Activated naive CD4-positive, alpha-beta T cell treated with anti-CD3 and anti-CD28 coated beads, Interleukin-2, amount 50 U/mL, for 72 hours (primary cell): ENCODE results near the gene RGS6. TPM values are rescaled to one million over a fixed set of nuclear protein-coding genes. Genes with fewer than 3 reads are reported as not detected.
A peak's percentile ranks its signal among the peaks of the same experiment; 100 is the strongest.

Source experiments
- ATAC-seq, 2 donors: fragments of 150-1000 bp; cut with Tn5 transposase; 2 replicates each; pipeline ENCODE4 v1.10.0; 2021; ENCODE audit warnings: mild to moderate bottlenecking in 2 of 2, moderate library complexity in 2 of 2
- DNase-seq, 2 donors: peaks; one replicate each; pipeline ENCODE4 v3.0.0; 2021 to 2022; ENCODE audit warnings: low spot score in 2 of 2
- H3K27ac Mint-ChIP-seq, 2 donors: one replicate each; pipeline ENCODE4 v1.8.0; 2022; ENCODE audit warnings: mild to moderate bottlenecking in 2 of 2, mixed read lengths in 2 of 2
- H3K36me3 Mint-ChIP-seq, 2 donors: one replicate each; pipeline ENCODE4 v1.8.0; 2022; ENCODE audit warnings: mixed read lengths in 2 of 2
- H3K9me3 Mint-ChIP-seq, 2 donors: one replicate each; pipeline ENCODE4 v1.8.0; 2022; ENCODE audit warnings: mixed read lengths in 2 of 2
- total RNA-seq, 2 donors: library from RNA; stranded (reverse); gene quantifications; one replicate each; pipeline ENCODE4 v1.2.3, GENCODE V29; 2022

Gene RGS6
- total RNA-seq, 2 donors from 2014 or later, result 0.61 to 0.64 TPM

GRCh38 chr14:72443256-72443655 is 511.0 kb downstream of the RGS6 start:
- DNase-seq (no peak), ATAC-seq (no peak)
- Mint-ChIP-seq H3K9me3 (peaks cover 0 to 8% of the 10 kb centered on the region in 2 donors), H3K27ac (no peak overlapping the region), H3K36me3 (peaks cover 0 to 6% of the 10 kb centered on the region in 2 donors)

DNA sequence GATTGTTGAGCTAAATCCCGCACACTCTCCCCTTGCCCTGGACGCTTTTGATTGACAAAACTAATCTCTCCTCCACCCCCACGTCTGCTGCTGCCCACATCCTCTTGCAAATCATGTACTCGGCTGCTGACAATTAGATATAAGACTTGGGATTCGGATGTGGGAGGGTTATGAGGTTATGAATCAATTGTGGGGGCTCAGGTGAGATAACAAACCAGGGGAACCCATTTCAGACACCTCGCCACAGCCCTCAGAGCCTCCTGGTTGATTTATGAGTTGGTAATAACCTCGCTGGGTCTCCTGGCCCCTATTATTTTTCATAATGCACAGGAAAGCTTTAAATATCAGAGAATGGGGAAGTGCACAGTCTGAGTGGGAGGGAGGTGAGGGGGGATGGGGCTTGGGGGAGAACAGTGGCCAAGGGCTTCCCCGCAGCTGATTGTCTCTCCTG is 511.8 kb downstream of the RGS6 start:
- Mint-ChIP-seq H3K27ac (no peak overlapping the region), H3K9me3 (peaks cover 0 to 1% of the 10 kb centered on the region in 2 donors), H3K36me3 (peaks cover 0 to 2% of the 10 kb centered on the region in 2 donors)
- ATAC-seq, result peak; percentile 66 to 83
- peak in 1 of 2 donors; percentile 21 for DNase-seq

- DNase-seq, result no peak
- ATAC-seq, result no peak
- Mint-ChIP-seq H3K27ac (no peak overlapping the region), H3K9me3 (no peaks in the 10 kb centered on the region), H3K36me3 (no peaks in the 10 kb centered on the region)
Observed at GRCh38 chr14:72444701-72445100, 512.5 kb downstream of the RGS6 start.

DNA sequence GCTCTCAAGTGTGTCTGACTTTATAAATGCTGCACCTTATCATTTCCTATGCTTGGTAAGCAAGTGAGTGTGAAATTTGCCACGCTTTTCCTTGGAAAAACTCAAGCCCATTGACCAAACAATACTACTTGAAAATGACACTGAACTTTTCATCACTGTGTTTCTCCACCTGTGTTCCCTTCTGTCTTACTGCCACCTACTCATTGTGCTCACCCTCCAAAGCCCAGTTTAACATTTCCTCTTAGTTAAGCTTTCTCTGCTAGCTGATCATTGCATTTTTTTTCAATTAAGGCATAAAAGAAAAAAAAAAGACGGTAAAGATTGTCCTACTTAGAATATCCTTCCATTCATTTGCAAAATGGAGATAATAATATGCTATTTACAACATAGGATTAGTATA is 516.0 kb downstream of the RGS6 start:
- DNase-seq (no peak), ATAC-seq (no peak)
- H3K27ac Mint-ChIP-seq, result no peak overlapping the region
- H3K9me3 Mint-ChIP-seq, result no peaks in the 10 kb centered on the region
- no peaks in the 10 kb centered on the region for H3K36me3 Mint-ChIP-seq

DNA sequence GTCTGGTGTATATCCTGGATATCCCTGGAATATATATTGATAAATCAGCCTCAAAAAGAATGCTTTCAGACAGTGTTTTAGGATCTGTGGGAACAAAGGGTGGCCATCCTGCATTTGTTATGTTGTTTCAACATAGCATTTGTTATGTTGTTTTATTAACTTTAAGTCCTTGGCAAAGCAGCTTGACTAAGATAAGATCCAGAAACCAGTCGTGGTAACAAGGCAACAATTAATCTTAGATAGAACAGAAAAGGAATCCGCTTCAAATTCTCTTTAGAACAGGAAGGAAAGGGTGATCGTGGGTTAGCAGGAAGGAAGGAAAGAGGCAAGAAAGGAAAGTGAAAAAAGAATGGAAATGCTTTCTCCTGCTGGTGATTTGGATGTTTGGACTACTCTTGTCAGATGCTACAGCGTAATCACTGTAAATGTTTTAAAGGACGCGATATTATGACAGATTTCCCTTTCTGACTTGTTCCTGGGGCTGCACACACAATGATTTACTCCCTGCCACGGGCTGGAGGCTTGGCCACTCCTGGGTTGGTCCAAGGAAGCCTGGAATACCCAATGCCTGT is 518.3 kb downstream of the RGS6 start:
- no peak for DNase-seq
- H3K36me3 Mint-ChIP-seq, result no peaks in the 10 kb centered on the region
- ATAC-seq, result no peak
- peak overlapping the region in 1 of 2 donors; percentile 77 for H3K27ac Mint-ChIP-seq
- H3K9me3 Mint-ChIP-seq, result no peaks in the 10 kb centered on the region

GRCh38 chr14:72451054-72451972 is 519.1 kb downstream of the RGS6 start:
- ATAC-seq, result peak; percentile 81 to 90

GRCh38 chr14:72452774-72453173 is 520.5 kb downstream of the RGS6 start:
- Mint-ChIP-seq H3K9me3 (no peaks in the 10 kb centered on the region), H3K27ac (no peak overlapping the region), H3K36me3 (no peaks in the 10 kb centered on the region)
- no peak for DNase-seq
- no peak for ATAC-seq

More at GRCh38 chr14:72451054-72451972, 519.1 kb downstream of the RGS6 start:
- H3K36me3 Mint-ChIP-seq, result no peaks in the 10 kb centered on the region
- H3K27ac Mint-ChIP-seq, result peak overlapping the region in 1 of 2 donors; percentile 77
- no peaks in the 10 kb centered on the region for H3K9me3 Mint-ChIP-seq
- peak in 1 of 2 donors; percentile 70 for DNase-seq

DNA sequence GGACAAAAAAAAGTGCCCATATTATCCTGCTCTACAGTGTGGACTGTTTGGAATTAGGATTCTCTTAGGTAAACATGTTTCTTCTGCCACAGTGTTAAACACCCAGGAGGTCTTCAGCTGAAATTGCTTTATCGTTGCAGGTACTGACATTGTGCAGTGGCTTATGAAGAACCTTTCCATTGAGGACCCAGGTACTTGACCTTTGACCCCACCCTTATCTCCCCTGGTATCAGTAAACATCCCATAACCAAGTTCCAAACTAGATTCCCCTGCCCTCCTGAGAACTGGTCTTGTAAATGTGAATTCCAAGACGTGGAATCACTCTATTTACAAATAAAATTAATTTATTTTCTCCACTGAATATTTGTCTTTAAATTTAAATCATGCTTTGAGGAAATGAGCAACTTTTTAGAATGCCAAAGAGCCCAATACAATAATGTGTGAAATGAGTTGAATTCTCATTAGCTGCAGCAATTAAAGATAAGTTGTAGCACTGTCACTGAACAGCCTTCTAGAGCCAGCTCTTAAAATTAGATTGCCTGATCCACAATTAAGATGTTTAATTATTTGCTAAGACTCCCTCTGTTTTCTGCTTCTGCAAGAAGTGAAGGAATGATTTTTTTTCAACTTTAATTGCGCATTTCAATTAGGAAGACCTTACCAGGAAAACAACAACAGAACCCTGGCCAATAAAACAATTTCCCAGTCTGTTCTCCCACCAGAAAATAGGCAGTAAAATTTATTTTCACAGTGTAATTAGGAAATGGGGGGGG is 522.3 kb downstream of the RGS6 start:
- ATAC-seq (no peak), DNase-seq (no peak)
- Mint-ChIP-seq H3K36me3 (no peaks in the 10 kb centered on the region), H3K27ac (no peak overlapping the region), H3K9me3 (no peaks in the 10 kb centered on the region)

GRCh38 chr14:72457641-72458040 is 525.4 kb downstream of the RGS6 start:
- Mint-ChIP-seq H3K9me3 (no peaks in the 10 kb centered on the region), H3K27ac (no peak overlapping the region), H3K36me3 (no peaks in the 10 kb centered on the region)
- no peak for DNase-seq
- ATAC-seq, result no peak

DNA sequence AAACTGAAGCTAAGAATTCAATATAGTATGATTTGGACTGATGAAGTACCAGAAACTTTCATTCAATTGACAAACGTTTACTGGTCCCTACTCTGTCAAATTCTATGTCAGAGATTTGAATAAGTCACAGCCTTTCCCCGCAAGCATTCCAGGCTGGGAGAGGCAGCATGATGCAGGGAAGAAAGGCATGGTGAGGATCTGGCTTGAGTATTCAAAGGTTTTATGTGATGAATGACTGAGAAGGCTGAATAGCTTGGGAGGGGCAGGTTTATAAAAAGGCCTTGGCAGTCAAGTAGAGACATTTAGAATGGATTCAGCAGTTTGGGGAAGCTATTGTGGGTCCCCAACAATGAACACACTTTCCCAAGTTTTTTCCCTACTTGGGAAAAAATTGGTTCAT is 529.8 kb downstream of the RGS6 start:
- Mint-ChIP-seq H3K36me3 (peaks cover 8 to 10% of the 10 kb centered on the region in 2 donors), H3K9me3 (peaks cover 18 to 27% of the 10 kb centered on the region in 2 donors), H3K27ac (no peak overlapping the region)
- no peak for ATAC-seq
- no peak for DNase-seq

DNA sequence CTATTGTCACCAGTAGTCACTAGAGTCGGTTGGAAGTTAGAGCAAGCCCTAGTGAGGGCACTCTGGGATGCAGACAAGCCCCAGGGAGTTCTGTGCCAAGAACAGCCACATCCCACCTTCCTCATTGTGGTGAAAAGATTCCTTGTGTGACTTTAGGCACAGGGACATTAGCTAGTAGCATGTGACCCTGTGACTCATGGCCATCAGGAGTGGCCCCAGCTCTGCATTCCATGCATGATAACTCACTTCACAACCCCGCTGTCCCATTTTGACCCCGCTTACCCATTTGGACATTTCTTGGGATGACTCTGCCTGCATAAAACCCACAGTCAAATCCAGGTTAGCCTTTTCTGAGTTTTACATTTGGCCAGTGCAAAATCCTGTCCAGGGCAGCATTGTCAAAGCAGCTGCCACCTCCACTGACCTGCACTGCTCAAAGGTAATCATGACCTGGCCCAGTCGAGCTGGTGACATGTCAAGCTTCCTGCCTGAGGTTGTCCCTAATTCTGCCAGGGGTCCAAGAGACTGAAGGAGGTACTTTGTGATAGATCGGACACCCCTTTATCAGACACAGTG is 531.1 kb downstream of the RGS6 start:
- peaks cover 8 to 10% of the 10 kb centered on the region in 2 donors for H3K36me3 Mint-ChIP-seq
- H3K9me3 Mint-ChIP-seq, result peaks cover 18 to 27% of the 10 kb centered on the region in 2 donors
- DNase-seq, result no peak
- ATAC-seq, result no peak
- no peak overlapping the region for H3K27ac Mint-ChIP-seq

DNA sequence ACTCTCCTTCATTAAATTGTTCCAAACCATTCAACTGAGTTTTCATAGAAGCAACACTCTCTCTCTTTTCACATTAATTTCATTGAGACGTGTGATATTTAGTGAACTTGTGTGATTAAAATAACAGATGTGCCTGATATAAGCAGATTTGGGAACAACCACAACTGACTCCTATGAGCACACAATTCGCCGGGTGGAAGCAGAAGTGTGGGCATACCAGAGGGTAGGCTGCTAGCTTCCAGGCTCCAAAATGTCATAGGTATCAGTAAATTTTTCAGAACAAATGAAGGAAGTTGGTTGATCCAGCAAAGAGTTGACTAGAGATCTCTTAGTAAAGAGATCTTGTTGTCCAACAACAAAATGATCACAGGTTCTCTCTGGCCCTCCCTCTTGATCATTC is 532.0 kb downstream of the RGS6 start:
- DNase-seq (no peak), ATAC-seq (no peak)
- Mint-ChIP-seq H3K9me3 (peaks cover 18 to 27% of the 10 kb centered on the region in 2 donors), H3K27ac (no peak overlapping the region), H3K36me3 (peaks cover 8 to 10% of the 10 kb centered on the region in 2 donors)

GRCh38 chr14:72466325-72466724 is 534.1 kb downstream of the RGS6 start:
- H3K36me3 Mint-ChIP-seq, result peaks cover 8 to 10% of the 10 kb centered on the region in 2 donors
- DNase-seq (no peak), ATAC-seq (no peak)
- peaks cover 18 to 27% of the 10 kb centered on the region in 2 donors for H3K9me3 Mint-ChIP-seq
- H3K27ac Mint-ChIP-seq, result no peak overlapping the region

DNA sequence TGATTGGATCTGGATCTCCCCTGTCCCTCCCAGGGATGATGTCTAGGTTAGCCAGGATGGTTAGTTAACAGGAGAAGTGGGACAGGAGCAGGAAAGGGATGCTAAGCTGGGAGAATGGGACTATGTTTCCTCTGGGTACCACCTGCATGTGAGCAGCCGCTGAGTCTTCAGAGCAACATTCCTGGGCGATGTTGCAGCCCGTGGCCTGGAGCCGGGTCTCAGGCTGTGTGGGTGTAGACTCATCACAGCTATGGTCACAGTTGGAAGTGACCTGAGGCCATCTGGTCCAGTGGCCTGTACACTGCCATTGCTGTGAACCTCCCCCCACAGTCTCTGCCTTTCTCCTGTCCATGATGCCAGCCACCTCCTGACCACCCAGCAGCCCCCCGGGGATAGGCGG is 539.1 kb downstream of the RGS6 start:
- no peak overlapping the region for H3K27ac Mint-ChIP-seq
- H3K9me3 Mint-ChIP-seq, result peaks cover 2 to 7% of the 10 kb centered on the region in 2 donors
- ATAC-seq (no peak), DNase-seq (no peak)
- peaks cover 0 to under 1% of the 10 kb centered on the region in 2 donors for H3K36me3 Mint-ChIP-seq

DNA sequence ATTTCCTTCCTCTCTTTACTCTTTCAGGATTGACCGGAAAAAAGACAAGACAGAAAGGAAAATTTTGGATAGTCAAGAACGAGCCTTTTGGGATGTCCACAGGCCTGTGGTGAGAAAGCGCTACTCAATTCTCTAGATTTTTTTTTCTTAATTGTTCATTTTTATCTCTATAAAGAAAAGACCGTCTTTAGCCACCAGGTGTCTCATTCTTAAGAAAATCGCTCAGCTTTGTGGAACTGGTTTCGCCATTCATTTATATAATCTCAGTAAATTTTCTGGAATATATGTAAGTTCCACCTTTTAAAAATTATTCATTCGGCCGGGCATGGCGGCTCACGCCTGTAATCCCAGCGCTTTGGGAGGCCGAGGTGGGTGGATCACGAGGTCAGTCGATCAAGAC is 540.6 kb downstream of the RGS6 start:
- Mint-ChIP-seq H3K9me3 (no peaks in the 10 kb centered on the region), H3K27ac (no peak overlapping the region), H3K36me3 (no peaks in the 10 kb centered on the region)
- DNase-seq (no peak), ATAC-seq (no peak)

DNA sequence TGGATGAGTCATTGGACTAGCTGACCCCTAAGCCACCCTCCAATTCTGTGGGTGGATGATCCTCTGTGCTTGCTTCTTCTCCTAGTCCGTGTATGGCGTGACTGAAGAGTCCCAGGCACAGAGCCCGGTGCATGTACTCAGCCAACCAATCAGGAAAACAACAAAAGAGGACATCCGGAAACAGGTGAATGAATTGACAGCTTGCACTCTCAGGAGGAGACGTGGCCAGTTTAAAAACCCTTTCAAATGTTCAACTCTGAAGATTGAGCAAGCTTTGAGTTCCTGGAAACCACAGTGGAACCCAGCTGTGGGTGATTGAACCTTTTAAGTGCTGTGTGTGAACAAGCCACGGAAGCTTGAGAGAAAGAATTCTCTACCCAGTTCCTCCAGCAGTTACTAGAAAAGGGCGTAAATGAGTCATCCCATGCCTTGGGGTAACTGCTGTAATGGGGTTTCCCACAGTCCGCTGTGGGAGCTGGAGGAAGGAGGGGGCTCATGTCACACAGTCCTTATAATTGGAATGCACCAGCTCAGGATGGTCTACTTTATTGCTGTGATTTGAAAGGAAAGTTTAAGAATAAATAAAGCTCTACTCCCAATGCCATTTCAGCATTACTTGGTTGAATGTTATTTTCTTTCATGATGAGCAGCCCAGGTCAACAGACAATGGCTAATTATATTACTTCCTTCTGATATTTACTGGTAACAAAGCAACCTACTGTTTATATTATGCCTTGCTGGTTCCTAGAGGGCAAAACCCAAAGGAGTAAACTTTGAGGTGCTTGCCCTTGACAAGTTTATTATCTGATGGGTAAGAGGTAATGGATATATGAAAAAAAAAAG is 544.6 kb downstream of the RGS6 start:
- DNase-seq (peak; percentile 64 to 79), ATAC-seq (peak; percentile 95)
- Mint-ChIP-seq H3K9me3 (no peaks in the 10 kb centered on the region), H3K36me3 (peaks cover 0 to under 1% of the 10 kb centered on the region in 2 donors), H3K27ac (peak overlapping the region; percentile 67 to 82)
